CD8-positive, alpha-beta memory T cell (primary cell): ENCODE measurements around the gene CTNNA1. TPM values are rescaled to one million over a fixed set of nuclear protein-coding genes. Genes with fewer than 3 reads are reported as not detected.

ENCODE experiments used
- CTCF ChIA-PET: fragments of 350-600 bp; sonication (Branson Sonifier 250); formaldehyde crosslinking; loops from one replicate; lab custom pipeline; 2021; ENCODE audit warnings: antibody characterized with exemption; lab: Charles Lee
- POLR2A ChIA-PET: fragments of 350-600 bp; sonication (Branson Sonifier 250); formaldehyde crosslinking; loops from one replicate; lab custom pipeline; 2021; ENCODE audit warnings: antibody characterized with exemption; lab: Charles Lee
- DNase-seq, 5 donors: peaks; one replicate each; pipeline versions ENCODE4 v3.0.0 to v3.0.0-alpha.2; 2020 to 2022; ENCODE audit warnings: mixed read lengths in 1 of 5
- H3K27ac ChIP-seq: one replicate; pipeline ENCODE4 v1.7.0; 2013; ENCODE audit warnings: low read depth, mild to moderate bottlenecking, low read length, moderate library complexity
- H3K27me3 ChIP-seq: 2 replicates; pipeline ENCODE4 v1.7.0; 2013; ENCODE audit warnings: low read length, mild to moderate bottlenecking; ENCODE audit not compliant: insufficient read depth, poor library complexity, severe bottlenecking
- H3K36me3 ChIP-seq: 2 replicates; pipeline ENCODE4 v1.7.0; 2013; ENCODE audit warnings: mild to moderate bottlenecking, low read length, moderate library complexity; ENCODE audit not compliant: insufficient read depth
- H3K4me1 ChIP-seq: 2 replicates; pipeline ENCODE4 v1.7.0; 2013; ENCODE audit warnings: mild to moderate bottlenecking, low read length, moderate library complexity; ENCODE audit not compliant: insufficient read depth
- H3K4me3 ChIP-seq: 2 replicates; pipeline ENCODE4 v1.7.0; 2013; ENCODE audit warnings: mild to moderate bottlenecking, low read length
- H3K9me3 ChIP-seq: 2 replicates; pipeline ENCODE4 v1.7.0; 2013; ENCODE audit warnings: mild to moderate bottlenecking, low read length
- H3K27ac Mint-ChIP-seq, 8 donors: one replicate each; pipeline ENCODE4 v1.8.0; 2020 to 2021; ENCODE audit warnings: mixed read lengths in 8 of 8, mild to moderate bottlenecking in 6 of 8, inconsistent platforms in 3 of 8, moderate library complexity in 3 of 8
- H3K27me3 Mint-ChIP-seq, 2 donors: one replicate each; pipeline ENCODE4 v1.8.0; 2020 to 2021; ENCODE audit warnings: mixed read lengths in 2 of 2, mild to moderate bottlenecking in 1 of 2, moderate library complexity in 1 of 2
- H3K36me3 Mint-ChIP-seq, 3 donors: one replicate each; pipeline ENCODE4 v1.8.0; 2020 to 2021; ENCODE audit warnings: mixed read lengths in 3 of 3, inconsistent platforms in 1 of 3, mild to moderate bottlenecking in 1 of 3
- H3K4me1 Mint-ChIP-seq, 3 donors: one replicate each; pipeline ENCODE4 v1.8.0; 2020 to 2021; ENCODE audit warnings: mixed read lengths in 3 of 3, inconsistent platforms in 1 of 3, mild to moderate bottlenecking in 1 of 3
- H3K4me3 Mint-ChIP-seq, 7 donors: one replicate each; pipeline ENCODE4 v1.8.0; 2020 to 2021; ENCODE audit warnings: mixed read lengths in 7 of 7, mild to moderate bottlenecking in 6 of 7, moderate library complexity in 4 of 7, inconsistent platforms in 2 of 7
- H3K9me3 Mint-ChIP-seq, 5 donors: one replicate each; pipeline ENCODE4 v1.8.0; 2020 to 2022; ENCODE audit warnings: mixed read lengths in 5 of 5, mild to moderate bottlenecking in 3 of 5, moderate library complexity in 2 of 5, inconsistent platforms in 1 of 5
- polyA plus RNA-seq: library from polyadenylated mRNA; unstranded; fragments of 300-500 nt; fragmentation: Illumina TruSeq; gene quantifications from one replicate; pipeline ENCODE4 v1.2.3, GENCODE V29; 2021
- total RNA-seq, 2 experiments: library from RNA; stranded (reverse); gene quantifications; one replicate each; pipeline ENCODE4 v1.2.3, GENCODE V29; 2021

CTNNA1 gene
- total and polyA plus RNA-seq, 3 experiments from 2014 or later, result 6.5 to 97.2 (median 89.0) TPM

DNA sequence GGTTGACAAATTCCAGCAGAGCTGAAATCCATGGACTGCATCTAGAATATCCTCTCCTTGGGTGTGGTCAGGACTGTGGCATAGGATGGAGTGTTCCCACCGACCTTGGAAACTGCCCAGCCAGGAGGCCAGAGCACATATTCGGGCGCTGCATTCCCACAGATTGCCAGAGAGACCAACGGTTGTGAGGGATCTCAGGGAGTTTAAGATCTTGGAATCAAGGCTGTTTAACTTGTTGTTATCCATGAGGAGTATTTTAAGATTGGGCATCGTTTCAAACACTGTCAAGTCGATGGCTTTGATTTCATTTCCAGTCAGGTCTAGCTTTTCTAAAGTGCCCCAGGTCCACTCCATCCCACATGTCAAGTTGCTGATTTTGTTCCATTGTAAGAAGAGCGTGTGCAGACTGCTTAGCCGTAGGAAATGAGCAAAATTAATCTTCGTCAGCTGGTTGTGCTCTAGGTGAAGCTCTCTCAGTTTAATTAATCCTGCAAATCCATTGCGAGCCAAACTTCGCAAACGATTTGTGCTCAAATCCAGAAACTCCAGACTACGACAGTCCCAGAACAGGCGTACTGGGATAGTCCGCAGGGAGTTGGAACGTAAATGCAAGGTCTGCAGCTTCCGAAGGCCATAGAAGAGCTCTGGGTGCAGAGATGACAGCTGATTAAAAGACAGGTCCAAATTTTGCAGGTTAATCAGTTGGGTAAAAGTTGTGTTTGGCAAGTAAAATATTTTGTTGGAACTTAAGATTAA lies 120.4 kb downstream of the CTNNA1 start:
- Mint-ChIP-seq H3K27ac (no peak overlapping the region), H3K4me1 (peaks cover 0 to 8% (median 7%) of the 10 kb centered on the region in 3 donors), H3K4me3 (no peak overlapping the region), H3K27me3 (peaks cover 1 to 5% of the 10 kb centered on the region in 2 donors), H3K9me3 (no peaks in the 10 kb centered on the region), H3K36me3 (no peaks in the 10 kb centered on the region)
- no peak overlapping the region for H3K4me3 ChIP-seq
- CTCF ChIA-PET, result no interaction called here
- H3K36me3 ChIP-seq, result no peaks in the 10 kb centered on the region
- POLR2A ChIA-PET, result no interaction called here
- H3K27me3 ChIP-seq, result no peaks in the 10 kb centered on the region
- no peak for DNase-seq
- H3K27ac ChIP-seq, result no peak overlapping the region
- H3K9me3 ChIP-seq, result no peaks in the 10 kb centered on the region
- H3K4me1 ChIP-seq, result no peaks in the 10 kb centered on the region

DNA sequence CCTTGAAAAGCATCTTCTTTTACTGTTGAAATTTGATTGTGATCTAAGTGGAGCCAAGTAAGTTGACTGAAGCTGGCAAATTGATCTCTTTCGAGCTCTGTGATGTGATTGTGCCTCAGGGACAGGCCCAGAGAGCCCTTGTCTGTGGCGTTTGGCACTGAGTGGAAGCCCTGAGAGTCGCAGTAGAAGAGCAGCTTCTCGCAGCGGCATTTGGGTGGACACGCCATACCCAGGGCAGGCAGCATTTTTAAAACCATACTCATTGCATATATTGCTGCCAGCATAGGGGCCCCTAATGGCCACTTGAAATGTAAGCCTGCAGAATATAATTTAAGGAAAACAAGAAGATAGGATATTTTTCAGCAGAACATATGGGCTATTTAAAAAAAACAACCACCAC lies 121.0 kb downstream of the CTNNA1 start:
- Histone ChIP-seq H3K4me1 (no peaks in the 10 kb centered on the region), H3K27ac (no peak overlapping the region), H3K4me3 (no peak overlapping the region), H3K9me3 (no peaks in the 10 kb centered on the region), H3K36me3 (no peaks in the 10 kb centered on the region), H3K27me3 (no peaks in the 10 kb centered on the region)
- Mint-ChIP-seq H3K27ac (no peak overlapping the region), H3K4me3 (no peak overlapping the region), H3K4me1 (peaks cover 0 to 8% (median 7%) of the 10 kb centered on the region in 3 donors), H3K9me3 (no peaks in the 10 kb centered on the region), H3K27me3 (peaks cover 0 to 5% of the 10 kb centered on the region in 2 donors), H3K36me3 (no peaks in the 10 kb centered on the region)
- ChIA-PET POLR2A (no interaction called here), CTCF (no interaction called here)
- DNase-seq, result no peak

DNA sequence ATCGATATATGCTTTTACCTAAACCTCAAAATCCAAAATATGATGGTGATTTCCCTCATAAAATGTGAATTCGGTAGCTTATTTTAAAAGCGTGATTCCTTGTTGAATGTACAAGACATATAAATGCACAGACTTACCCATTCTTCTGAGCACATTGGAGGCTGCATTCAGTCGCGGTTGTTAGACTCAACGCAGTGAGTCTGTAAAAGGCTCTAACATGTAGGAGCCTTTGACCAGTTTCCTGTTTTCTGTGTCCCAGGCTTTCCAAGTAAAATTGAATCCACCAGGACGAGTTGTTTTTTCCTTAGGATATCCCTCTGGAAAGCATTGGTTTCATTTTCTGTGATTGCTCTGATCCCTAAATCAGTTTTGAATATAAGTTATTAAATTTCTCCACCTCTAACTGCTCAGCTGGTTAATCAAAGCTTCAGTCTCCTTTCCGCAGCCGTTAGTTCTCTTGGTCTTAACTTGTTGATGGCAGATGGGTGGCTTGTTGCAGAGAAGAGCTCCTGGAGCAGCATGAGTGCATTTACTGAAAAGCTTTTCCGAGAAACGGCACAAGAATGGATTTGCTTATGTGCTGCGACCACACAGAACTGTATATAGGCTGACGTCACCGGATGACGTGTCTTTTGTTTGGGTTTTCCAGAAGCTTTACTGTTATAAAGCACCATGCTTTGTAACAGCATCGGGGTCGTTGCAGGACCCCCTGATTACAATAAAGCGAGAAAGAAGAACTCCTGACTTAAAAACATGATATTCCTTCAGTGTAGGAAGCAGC lies 121.7 kb downstream of the CTNNA1 start, which contains the start of gene LRRTM2:
Gene LRRTM2, minus strand, starts transcription at position 565 of the 781 bp plus-strand sequence. Its CDS starts 424 bp downstream, at position 141.
- CTCF ChIA-PET, result no interaction called here
- peaks cover 0 to 8% (median 7%) of the 10 kb centered on the region in 3 donors for H3K4me1 Mint-ChIP-seq
- no peak for DNase-seq

DNA sequence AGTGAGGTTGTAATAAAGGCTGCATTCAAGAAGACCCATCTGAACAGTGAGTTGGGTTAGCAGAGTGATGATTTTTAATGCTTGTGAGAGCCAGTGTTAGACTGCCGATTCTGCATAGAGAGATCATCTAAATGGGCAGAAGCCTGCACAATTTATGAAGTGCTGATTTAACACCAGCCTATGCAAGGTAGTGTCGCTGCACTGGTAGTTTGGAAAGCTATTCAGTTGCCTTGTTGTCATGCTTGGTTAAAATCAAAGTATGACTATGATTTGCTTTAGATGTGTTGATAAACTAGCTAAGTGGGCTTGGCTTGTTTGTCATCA lies 122.3 kb downstream of the CTNNA1 start:
- no peak overlapping the region for H3K27ac ChIP-seq
- Mint-ChIP-seq H3K36me3 (no peaks in the 10 kb centered on the region), H3K4me1 (peaks cover 0 to 8% (median 7%) of the 10 kb centered on the region in 3 donors), H3K9me3 (no peaks in the 10 kb centered on the region), H3K4me3 (no peak overlapping the region), H3K27ac (no peak overlapping the region), H3K27me3 (peaks cover 2 to 5% of the 10 kb centered on the region in 2 donors)
- CTCF ChIA-PET, result no interaction called here
- H3K36me3 ChIP-seq, result no peaks in the 10 kb centered on the region
- H3K4me1 ChIP-seq, result no peaks in the 10 kb centered on the region
- no peak for DNase-seq
- no peak overlapping the region for H3K4me3 ChIP-seq
- H3K27me3 ChIP-seq, result no peaks in the 10 kb centered on the region
- H3K9me3 ChIP-seq, result no peaks in the 10 kb centered on the region
- POLR2A ChIA-PET, result no interaction called here

More for the DNA sequence above, 121.7 kb downstream of the CTNNA1 start, which contains the start of gene LRRTM2:
- no peak within 1 kb of the TSS for H3K27ac Mint-ChIP-seq
- peaks cover 0 to 5% of the 10 kb centered on the region in 2 donors for H3K27me3 Mint-ChIP-seq
- POLR2A ChIA-PET, result no interaction called here
- Histone ChIP-seq H3K27me3 (no peaks in the 10 kb centered on the region), H3K4me3 (no peak within 1 kb of the TSS), H3K36me3 (no peaks in the 10 kb centered on the region), H3K4me1 (no peaks in the 10 kb centered on the region), H3K9me3 (no peaks in the 10 kb centered on the region), H3K27ac (no peak within 1 kb of the TSS)
- H3K9me3 Mint-ChIP-seq, result no peaks in the 10 kb centered on the region
- H3K36me3 Mint-ChIP-seq, result no peaks in the 10 kb centered on the region
- H3K4me3 Mint-ChIP-seq, result no peak within 1 kb of the TSS

DNA sequence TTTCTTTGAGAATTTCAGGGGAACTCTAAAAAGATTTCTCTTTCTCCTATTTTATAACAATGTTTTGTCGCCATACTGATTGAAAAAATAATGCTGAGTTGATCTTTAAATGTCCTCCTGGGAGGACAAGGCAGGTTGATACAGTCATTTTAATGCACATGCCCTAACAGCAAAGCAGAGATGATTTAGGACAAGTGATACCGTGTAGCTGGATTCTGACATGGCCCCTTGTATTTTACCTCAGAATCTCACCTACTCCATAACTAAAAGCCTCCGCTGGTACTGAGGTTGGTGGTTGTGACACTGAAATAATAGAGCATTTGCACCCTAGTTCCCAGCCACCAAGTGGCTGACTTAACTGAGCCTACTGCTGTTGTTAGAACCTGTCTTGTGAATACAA lies 122.7 kb downstream of the CTNNA1 start:
- ChIA-PET POLR2A (no interaction called here), CTCF (no interaction called here)
- no peak overlapping the region for H3K27ac ChIP-seq
- no peaks in the 10 kb centered on the region for H3K4me1 ChIP-seq
- Mint-ChIP-seq H3K4me3 (no peak overlapping the region), H3K4me1 (peaks cover 0 to 8% (median 7%) of the 10 kb centered on the region in 3 donors), H3K9me3 (no peaks in the 10 kb centered on the region), H3K27ac (no peak overlapping the region), H3K36me3 (no peaks in the 10 kb centered on the region), H3K27me3 (peaks cover 2 to 5% of the 10 kb centered on the region in 2 donors)
- no peaks in the 10 kb centered on the region for H3K27me3 ChIP-seq
- DNase-seq, result no peak
- no peaks in the 10 kb centered on the region for H3K36me3 ChIP-seq
- H3K4me3 ChIP-seq, result no peak overlapping the region
- no peaks in the 10 kb centered on the region for H3K9me3 ChIP-seq

DNA sequence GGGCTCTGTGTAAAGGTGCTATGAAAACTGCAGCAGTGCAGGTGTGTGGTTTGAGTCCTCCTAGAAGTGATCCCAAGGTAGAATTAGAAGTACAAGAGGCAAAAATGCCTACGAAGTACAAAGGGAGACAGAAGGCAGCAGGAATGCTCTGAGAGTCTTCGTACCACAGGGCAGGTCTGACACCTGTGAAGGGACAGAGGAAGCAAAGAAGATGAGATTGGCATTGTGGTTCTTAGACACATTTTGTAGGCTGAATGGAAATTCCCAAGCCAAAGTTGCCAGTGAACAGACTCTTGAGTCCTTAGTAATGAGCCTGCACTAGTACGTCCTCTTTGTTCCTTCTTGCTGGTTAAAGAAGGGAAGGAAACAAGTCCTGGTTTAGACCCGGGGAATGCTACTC lies 123.6 kb downstream of the CTNNA1 start:
- H3K4me1 Mint-ChIP-seq, result peaks cover 0 to 3% (median under 1%) of the 10 kb centered on the region in 3 donors
- H3K27ac Mint-ChIP-seq, result no peak overlapping the region
- no peak for DNase-seq
- Histone ChIP-seq H3K4me3 (no peak overlapping the region), H3K4me1 (no peaks in the 10 kb centered on the region), H3K36me3 (no peaks in the 10 kb centered on the region), H3K27ac (no peak overlapping the region), H3K9me3 (no peaks in the 10 kb centered on the region), H3K27me3 (no peaks in the 10 kb centered on the region)
- CTCF ChIA-PET, result no interaction called here
- H3K9me3 Mint-ChIP-seq, result no peaks in the 10 kb centered on the region
- H3K36me3 Mint-ChIP-seq, result no peaks in the 10 kb centered on the region
- no peak overlapping the region for H3K4me3 Mint-ChIP-seq
- peaks cover 2 to 5% of the 10 kb centered on the region in 2 donors for H3K27me3 Mint-ChIP-seq
- POLR2A ChIA-PET, result no interaction called here

DNA sequence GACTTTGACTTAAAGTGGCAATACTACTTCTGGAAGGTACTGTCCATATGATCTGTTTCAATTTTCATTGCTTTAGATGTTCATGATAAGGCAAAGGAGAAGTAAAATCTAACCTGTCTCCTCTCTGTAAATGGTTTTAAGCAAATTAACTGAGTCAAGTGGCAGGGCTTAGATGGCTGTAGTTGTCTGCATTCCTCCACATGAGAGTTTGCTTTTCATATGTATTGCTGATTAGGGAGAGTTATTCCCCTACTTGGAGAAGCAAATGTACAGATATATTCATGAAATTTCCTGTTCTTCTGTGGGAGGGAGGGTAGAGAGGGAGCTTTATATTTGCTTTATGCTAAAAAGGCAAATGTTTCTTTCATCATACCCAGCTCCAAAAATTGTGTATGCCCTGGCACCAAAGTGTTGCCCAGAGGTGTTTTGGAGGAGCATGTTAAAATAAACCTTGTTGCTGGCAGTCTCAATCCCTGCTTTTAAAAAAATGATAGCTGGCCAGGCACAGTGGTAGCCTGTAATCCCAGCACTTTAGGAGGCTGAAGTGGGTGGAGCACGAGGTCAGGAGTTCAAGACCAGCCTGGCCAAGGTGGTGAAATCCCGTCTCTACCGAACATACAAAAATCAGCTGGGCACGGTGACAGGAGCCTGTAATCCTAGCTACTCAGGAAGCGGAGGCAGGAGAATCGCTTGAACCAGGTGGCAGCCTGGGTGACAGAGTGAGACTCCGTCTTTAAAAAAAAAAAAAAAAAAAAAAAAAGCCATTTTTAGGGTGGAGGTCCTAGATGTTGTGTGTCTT lies 125.4 kb downstream of the CTNNA1 start:
- CTCF ChIA-PET, result interaction anchor here (0.6 kb wide), 2 partner anchors 99 to 116 kb away, joined by 3 read pairs; no protein-coding TSS in a partner anchor
- DNase-seq, result no peak
- Mint-ChIP-seq H3K9me3 (no peaks in the 10 kb centered on the region), H3K36me3 (no peaks in the 10 kb centered on the region), H3K4me1 (no peaks in the 10 kb centered on the region), H3K4me3 (no peak overlapping the region), H3K27me3 (peaks cover 2% of the 10 kb centered on the region in 2 donors), H3K27ac (peak overlapping the region in 1 of 8 donors; percentile 11)
- no peaks in the 10 kb centered on the region for H3K4me1 ChIP-seq
- no peak overlapping the region for H3K27ac ChIP-seq
- no peak overlapping the region for H3K4me3 ChIP-seq
- POLR2A ChIA-PET, result no interaction called here
- H3K36me3 ChIP-seq, result no peaks in the 10 kb centered on the region
- H3K9me3 ChIP-seq, result no peaks in the 10 kb centered on the region
- H3K27me3 ChIP-seq, result no peaks in the 10 kb centered on the region
